GM12878 (cell line): Measurements from ENCODE around the gene SCP2. TPM values are rescaled to one million over a fixed set of nuclear protein-coding genes. Genes with fewer than 3 reads are reported as not detected.

Source experiments
- ATAC-seq: fragments of 200-7000 bp; cut with Tn5 transposase; 3 replicates; pipeline ENCODE4 v1.9.1; 2020; ENCODE audit warnings: mild to moderate bottlenecking, moderate library complexity
- BruUV-seq: library from RNA; stranded (reverse); fragments of 400-500 nt; replicated peaks from 2 replicates; lab custom pipeline; 2021; lab: Mats Ljungman, UMichigan
- CTCF ChIA-PET: fragments of 300-600 bp; sonication (Branson Sonifier 250); formaldehyde crosslinking; extraction: SDS; loops from one replicate; lab custom pipeline; 2021; ENCODE audit warnings: inconsistent platforms; lab: Yijun Ruan, JAX
- POLR2A ChIA-PET: fragments of 350-600 bp; formaldehyde crosslinking; extraction: SDS; loops from one replicate; lab custom pipeline; 2021; ENCODE audit warnings: inconsistent platforms; lab: Charles Lee
- RAD21 ChIA-PET: fragments of 300-600 bp; sonication (Branson Sonifier 250); formaldehyde crosslinking; loops from one replicate; lab custom pipeline; 2023; ENCODE audit warnings: antibody characterized with exemption; ENCODE audit not compliant: unreplicated experiment; lab: Charles Lee
- SMC1A ChIA-PET: fragments of 300-600 bp; sonication (Branson Sonifier 250); formaldehyde crosslinking; loops from one replicate; lab custom pipeline; 2023; ENCODE audit not compliant: unreplicated experiment, uncharacterized antibody; lab: Charles Lee
- DNase-seq: peaks from one replicate; pipeline ENCODE4 v3.0.0-alpha.2; 2011; ENCODE audit warnings: low read depth, low spot score
- FAIRE-seq: peaks from 3 replicates; lab custom pipeline; 2011; peaks lifted over from hg19 to GRCh38; lab: Jason Lieb, UNC
- H2AFZ ChIP-seq: 2 replicates; pipeline ENCODE4 v1.6.0; 2011; ENCODE audit warnings: low read depth, low read length, control low read depth; ENCODE audit not compliant: control insufficient read depth
- H3K27ac ChIP-seq: 2 replicates; pipeline ENCODE4 v1.5.1; 2011; ENCODE audit warnings: control low read depth; ENCODE audit not compliant: control insufficient read depth, insufficient read depth
- H3K27me3 ChIP-seq, 2 experiments: replicated peaks in 1 of 2; 2 replicates each; pipeline versions ENCODE4 v1.6.0 to v1.6.1; 2011; ENCODE audit warnings: low read length in 1 of 2; ENCODE audit not compliant: control insufficient read depth in 2 of 2, insufficient read depth in 2 of 2
- H3K36me3 ChIP-seq, 2 experiments: 2 replicates each; pipeline ENCODE4 v1.5.1; 2011; ENCODE audit warnings: low read length in 1 of 2; ENCODE audit not compliant: control insufficient read depth in 2 of 2, insufficient read depth in 2 of 2
- H3K4me1 ChIP-seq: 2 replicates; pipeline ENCODE4 v1.6.1; 2011; ENCODE audit warnings: mild to moderate bottlenecking, low read length, moderate library complexity, mixed read lengths; ENCODE audit not compliant: control insufficient read depth, insufficient read depth
- H3K4me2 ChIP-seq: 2 replicates; pipeline ENCODE4 v1.6.0; 2011; ENCODE audit warnings: control low read depth; ENCODE audit not compliant: control insufficient read depth, insufficient read depth
- H3K4me3 ChIP-seq: fragments of 200-600 bp; sonication (generic); 2 replicates; pipeline ENCODE4 v1.5.1; 2016
- H3K79me2 ChIP-seq: 2 replicates; pipeline ENCODE4 v1.6.0; 2011; ENCODE audit warnings: low read length; ENCODE audit not compliant: control insufficient read depth, insufficient read depth
- H3K9ac ChIP-seq: 2 replicates; pipeline ENCODE4 v1.8.0; 2011; ENCODE audit warnings: low read length, control low read depth, mixed read lengths; ENCODE audit not compliant: control insufficient read depth, insufficient read depth
- H3K9me3 ChIP-seq: replicated peaks from 3 replicates; pipeline ENCODE4 v1.5.1; 2011; ENCODE audit warnings: mild to moderate bottlenecking, low read length; ENCODE audit not compliant: control insufficient read depth, insufficient read depth
- H4K20me1 ChIP-seq: 2 replicates; pipeline ENCODE4 v1.6.0; 2011; ENCODE audit not compliant: control insufficient read depth, insufficient read depth
- IRF4 ChIP-seq: IDR thresholded peaks from 2 replicates; pipeline ENCODE4 v1.6.1; 2011; ENCODE audit warnings: low read depth, low read length
- MEF2B ChIP-seq: fragments of 450-650 bp; IDR thresholded peaks from 2 replicates; pipeline ENCODE4 v1.6.1; 2018; ENCODE audit warnings: mild to moderate bottlenecking, moderate library complexity; ENCODE audit not compliant: partially characterized antibody, poor library complexity, severe bottlenecking
- RB1 ChIP-seq: fragments of 450-650 bp; formaldehyde crosslinking; IDR thresholded peaks from 2 replicates; pipeline ENCODE4 v1.6.1; 2017; ENCODE audit warnings: mild to moderate bottlenecking, borderline replicate concordance
- WGBS: methylation state at CpG from one replicate; pipeline ENCODE4 v1.1.6; 2016; ENCODE audit warnings: low lambda C conversion rate; ENCODE audit not compliant: insufficient replicate concordance, insufficient coverage; ENCODE audit errors: missing lambda C conversion rate; 5-methylcytosine and 5-hydroxymethylcytosine counted together
- in situ Hi-C: fragments of 300-500 bp; cut with MboI; formaldehyde crosslinking; loops from 9 replicates; pipeline ENCODE4 v1.14.3; 2018; ENCODE audit warnings: mixed read lengths
- intact Hi-C: fragments of 100-400 bp; cut with micrococcal nuclease; formaldehyde crosslinking; loops from one replicate; pipeline ENCODE4 v1.14.2; 2022; ENCODE audit not compliant: unreplicated experiment
- polyA plus RNA-seq, 11 experiments: library from polyadenylated mRNA; depleted of rRNA in 4 of 11; unstranded in 6 of 11; stranded (reverse) in 5 of 11; fragments of >200 nt; fragmentation: Nextera tagmentation in 4 of 11; fragmentation: Illumina TruSeq in 1 of 11; extraction: Ambion mirVana in 4 of 11; extraction: Trizol in 1 of 11; gene quantifications; 1 replicate in 1 of 11; 2 replicates in 10 of 11; pipeline versions ENCODE4 v1.2.1 to v1.2.3, GENCODE V29; 2011 to 2016; ENCODE audit warnings: inconsistent platforms in 2 of 11, missing spikeins in 2 of 11, low read depth in 1 of 11
- total RNA-seq, 4 experiments: library from RNA; depleted of rRNA in 3 of 4; stranded (reverse); fragments of >200 nt in 3 of 4; fragmentation: Illumina TruSeq in 1 of 4; extraction: Trizol in 1 of 4; gene quantifications; 2 replicates each; pipeline versions ENCODE4 v1.2.1 to v1.2.3, GENCODE V29; 2013 to 2021
- TF ChIP-seq, protein P1 (sequence below): IDR thresholded peaks from 2 replicates; pipeline ENCODE4 v1.6.1; 2012; ENCODE audit warnings: mild to moderate bottlenecking, low read depth, low read length
- TF ChIP-seq, protein P2 (sequence below): IDR thresholded peaks from 2 replicates; pipeline ENCODE4 v1.6.1; 2012; ENCODE audit warnings: low read length, inconsistent platforms
- TF ChIP-seq, protein P3 (sequence below): fragments of 450-650 bp; IDR thresholded peaks from 2 replicates; pipeline ENCODE4 v1.6.1; 2017; ENCODE audit warnings: low read depth, mild to moderate bottlenecking, moderate library complexity

Gene SCP2
- total and polyA plus RNA-seq, 10 of the 15 experiments (the other 5 are each of a cell fraction or from before 2014, with no cell fraction given): 74.3 to 327 (median 127) TPM

DNA sequence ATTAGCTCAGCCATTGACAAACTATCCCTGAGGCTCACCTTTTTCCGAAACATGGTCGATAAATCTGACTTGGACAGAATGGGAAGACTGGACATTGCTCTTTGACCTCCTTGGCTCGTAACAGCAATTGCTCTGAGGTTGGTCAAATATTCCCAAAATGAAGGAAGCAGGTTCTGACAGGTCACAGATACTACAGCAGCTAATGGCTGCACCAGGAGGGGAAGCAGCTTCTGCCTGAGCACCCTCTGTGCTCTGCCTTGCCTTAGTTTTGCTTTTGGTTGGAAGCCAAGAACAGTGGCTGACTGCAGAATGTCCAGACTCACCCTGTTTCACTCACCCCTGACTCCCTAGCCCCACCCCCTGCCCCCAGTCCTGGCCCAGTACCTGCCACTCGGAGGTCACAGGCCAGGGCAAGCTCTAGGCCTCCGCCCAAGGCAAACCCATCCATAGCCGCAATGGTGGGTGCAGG is 20.9 kb upstream of the SCP2 start (continued):
- TF ChIP-seq, protein P1, sequence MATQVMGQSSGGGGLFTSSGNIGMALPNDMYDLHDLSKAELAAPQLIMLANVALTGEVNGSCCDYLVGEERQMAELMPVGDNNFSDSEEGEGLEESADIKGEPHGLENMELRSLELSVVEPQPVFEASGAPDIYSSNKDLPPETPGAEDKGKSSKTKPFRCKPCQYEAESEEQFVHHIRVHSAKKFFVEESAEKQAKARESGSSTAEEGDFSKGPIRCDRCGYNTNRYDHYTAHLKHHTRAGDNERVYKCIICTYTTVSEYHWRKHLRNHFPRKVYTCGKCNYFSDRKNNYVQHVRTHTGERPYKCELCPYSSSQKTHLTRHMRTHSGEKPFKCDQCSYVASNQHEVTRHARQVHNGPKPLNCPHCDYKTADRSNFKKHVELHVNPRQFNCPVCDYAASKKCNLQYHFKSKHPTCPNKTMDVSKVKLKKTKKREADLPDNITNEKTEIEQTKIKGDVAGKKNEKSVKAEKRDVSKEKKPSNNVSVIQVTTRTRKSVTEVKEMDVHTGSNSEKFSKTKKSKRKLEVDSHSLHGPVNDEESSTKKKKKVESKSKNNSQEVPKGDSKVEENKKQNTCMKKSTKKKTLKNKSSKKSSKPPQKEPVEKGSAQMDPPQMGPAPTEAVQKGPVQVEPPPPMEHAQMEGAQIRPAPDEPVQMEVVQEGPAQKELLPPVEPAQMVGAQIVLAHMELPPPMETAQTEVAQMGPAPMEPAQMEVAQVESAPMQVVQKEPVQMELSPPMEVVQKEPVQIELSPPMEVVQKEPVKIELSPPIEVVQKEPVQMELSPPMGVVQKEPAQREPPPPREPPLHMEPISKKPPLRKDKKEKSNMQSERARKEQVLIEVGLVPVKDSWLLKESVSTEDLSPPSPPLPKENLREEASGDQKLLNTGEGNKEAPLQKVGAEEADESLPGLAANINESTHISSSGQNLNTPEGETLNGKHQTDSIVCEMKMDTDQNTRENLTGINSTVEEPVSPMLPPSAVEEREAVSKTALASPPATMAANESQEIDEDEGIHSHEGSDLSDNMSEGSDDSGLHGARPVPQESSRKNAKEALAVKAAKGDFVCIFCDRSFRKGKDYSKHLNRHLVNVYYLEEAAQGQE: no peak
- TF ChIP-seq IRF4 (no peak), RB1 (no peak)
- TF ChIP-seq, protein P2, sequence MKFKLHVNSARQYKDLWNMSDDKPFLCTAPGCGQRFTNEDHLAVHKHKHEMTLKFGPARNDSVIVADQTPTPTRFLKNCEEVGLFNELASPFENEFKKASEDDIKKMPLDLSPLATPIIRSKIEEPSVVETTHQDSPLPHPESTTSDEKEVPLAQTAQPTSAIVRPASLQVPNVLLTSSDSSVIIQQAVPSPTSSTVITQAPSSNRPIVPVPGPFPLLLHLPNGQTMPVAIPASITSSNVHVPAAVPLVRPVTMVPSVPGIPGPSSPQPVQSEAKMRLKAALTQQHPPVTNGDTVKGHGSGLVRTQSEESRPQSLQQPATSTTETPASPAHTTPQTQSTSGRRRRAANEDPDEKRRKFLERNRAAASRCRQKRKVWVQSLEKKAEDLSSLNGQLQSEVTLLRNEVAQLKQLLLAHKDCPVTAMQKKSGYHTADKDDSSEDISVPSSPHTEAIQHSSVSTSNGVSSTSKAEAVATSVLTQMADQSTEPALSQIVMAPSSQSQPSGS: no peak

DNA sequence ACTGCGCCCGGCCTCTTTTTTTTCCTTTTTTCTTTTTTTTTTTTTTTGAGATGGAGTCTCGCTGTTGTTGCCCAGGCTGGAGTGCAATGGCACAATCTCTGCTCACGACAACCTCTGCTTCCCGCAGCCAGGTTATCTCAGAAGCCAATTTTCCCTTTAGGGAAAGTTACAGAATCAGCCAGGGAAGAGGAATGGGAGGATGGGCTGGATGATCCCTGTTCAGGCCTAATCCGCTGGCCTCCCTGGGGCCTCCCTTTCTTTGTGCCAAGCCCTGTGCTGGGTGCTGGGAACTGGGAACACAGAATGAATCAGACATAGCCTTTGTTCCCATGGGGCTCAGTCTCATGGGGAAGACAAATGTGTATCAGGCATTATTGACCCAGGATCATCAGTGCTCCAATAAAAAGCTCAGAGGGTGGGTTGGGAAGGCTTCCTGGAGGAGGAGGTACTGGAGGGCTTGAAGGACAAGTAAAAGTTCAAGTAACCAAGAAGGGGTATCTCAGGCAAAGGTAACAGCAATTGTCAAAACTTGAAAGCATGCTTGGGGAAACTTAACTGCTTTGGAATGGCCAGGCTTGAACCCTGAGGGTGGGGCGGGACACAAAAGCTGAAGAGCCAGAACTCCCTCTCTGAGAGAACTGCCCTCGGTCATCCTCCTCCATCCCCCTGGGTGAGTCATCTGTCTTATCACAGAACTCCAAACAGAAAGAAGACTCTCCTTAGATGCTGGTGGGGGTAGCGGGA is 19.8 kb upstream of the SCP2 start:
- intact Hi-C loops: no loop called here
- H3K79me2 ChIP-seq: no peaks in the 10 kb centered on the region
- no peaks in the 10 kb centered on the region for H3K4me1 ChIP-seq
- TF ChIP-seq, protein P3, sequence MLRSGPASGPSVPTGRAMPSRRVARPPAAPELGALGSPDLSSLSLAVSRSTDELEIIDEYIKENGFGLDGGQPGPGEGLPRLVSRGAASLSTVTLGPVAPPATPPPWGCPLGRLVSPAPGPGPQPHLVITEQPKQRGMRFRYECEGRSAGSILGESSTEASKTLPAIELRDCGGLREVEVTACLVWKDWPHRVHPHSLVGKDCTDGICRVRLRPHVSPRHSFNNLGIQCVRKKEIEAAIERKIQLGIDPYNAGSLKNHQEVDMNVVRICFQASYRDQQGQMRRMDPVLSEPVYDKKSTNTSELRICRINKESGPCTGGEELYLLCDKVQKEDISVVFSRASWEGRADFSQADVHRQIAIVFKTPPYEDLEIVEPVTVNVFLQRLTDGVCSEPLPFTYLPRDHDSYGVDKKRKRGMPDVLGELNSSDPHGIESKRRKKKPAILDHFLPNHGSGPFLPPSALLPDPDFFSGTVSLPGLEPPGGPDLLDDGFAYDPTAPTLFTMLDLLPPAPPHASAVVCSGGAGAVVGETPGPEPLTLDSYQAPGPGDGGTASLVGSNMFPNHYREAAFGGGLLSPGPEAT: no peak
- TF ChIP-seq MEF2B: peak; percentile 44
- TF ChIP-seq, all 136 proteins: peak for 1
- Histone ChIP-seq H3K9ac (no peak overlapping the region), H3K27me3 (no peaks in the 10 kb centered on the region), H4K20me1 (no peaks in the 10 kb centered on the region), H3K4me3 (no peak overlapping the region), H2AFZ (no peak overlapping the region), H3K4me2 (no peak overlapping the region), H3K27ac (no peak overlapping the region), H3K36me3 (no peaks in the 10 kb centered on the region; a peak in 1 of 4 replicates), H3K9me3 (no peaks in the 10 kb centered on the region)
- ATAC-seq: no peak
- no peak for FAIRE-seq
- no peak for DNase-seq
- in situ Hi-C loops: loop anchor here (25.0 kb wide), 1 partner anchor 280 kb away; the partner anchor contains the start of gene CPT2
- BruUV-seq: no TSS peak
- ChIA-PET SMC1A (no interaction called here), CTCF (interaction anchor here (0.7 to 1.4 kb wide), 2 partner anchors 20 to 86 kb away, joined by 3 to 4 read pairs; no protein-coding TSS in a partner anchor), RAD21 (no interaction called here), POLR2A (no interaction called here)
- WGBS: 97% methylated on average over 7 of the region's 9 CpGs
